Measurements from ENCODE around the gene FBRSL1.

GRCh38 chr12:132512197-132513069 lies 22.5 kb downstream of the FBRSL1 start:
- TF ChIP-seq, protein P1, sequence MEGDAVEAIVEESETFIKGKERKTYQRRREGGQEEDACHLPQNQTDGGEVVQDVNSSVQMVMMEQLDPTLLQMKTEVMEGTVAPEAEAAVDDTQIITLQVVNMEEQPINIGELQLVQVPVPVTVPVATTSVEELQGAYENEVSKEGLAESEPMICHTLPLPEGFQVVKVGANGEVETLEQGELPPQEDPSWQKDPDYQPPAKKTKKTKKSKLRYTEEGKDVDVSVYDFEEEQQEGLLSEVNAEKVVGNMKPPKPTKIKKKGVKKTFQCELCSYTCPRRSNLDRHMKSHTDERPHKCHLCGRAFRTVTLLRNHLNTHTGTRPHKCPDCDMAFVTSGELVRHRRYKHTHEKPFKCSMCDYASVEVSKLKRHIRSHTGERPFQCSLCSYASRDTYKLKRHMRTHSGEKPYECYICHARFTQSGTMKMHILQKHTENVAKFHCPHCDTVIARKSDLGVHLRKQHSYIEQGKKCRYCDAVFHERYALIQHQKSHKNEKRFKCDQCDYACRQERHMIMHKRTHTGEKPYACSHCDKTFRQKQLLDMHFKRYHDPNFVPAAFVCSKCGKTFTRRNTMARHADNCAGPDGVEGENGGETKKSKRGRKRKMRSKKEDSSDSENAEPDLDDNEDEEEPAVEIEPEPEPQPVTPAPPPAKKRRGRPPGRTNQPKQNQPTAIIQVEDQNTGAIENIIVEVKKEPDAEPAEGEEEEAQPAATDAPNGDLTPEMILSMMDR (IDR thresholded peaks at IDR 0.05; ENCODE audit: insufficient read depth, low read length): no peak
- TF ChIP-seq SPI1 (IDR thresholded peaks at IDR 0.05; ENCODE audit: borderline replicate concordance, low read depth) (no peak), GABPA (IDR thresholded peaks at IDR 0.05; ENCODE audit: low read depth) (no peak), POLR2AphosphoS5 (IDR thresholded peaks at IDR 0.05; ENCODE audit: low read depth) (no peak)

All from HL-60 (cell line).